B cell (primary cell): ENCODE measurements around the gene PATZ1. TPM values are rescaled to one million over a fixed set of nuclear protein-coding genes. Genes with fewer than 3 reads are reported as not detected.

Experiments
- ATAC-seq: fragments of 200-7000 bp; cut with Tn5 transposase; one replicate; pipeline ENCODE4 v1.10.0; 2021; ENCODE audit warnings: low read depth, mild to moderate bottlenecking, moderate number of reproducible peaks, moderate library complexity
- CTCF ChIA-PET: fragments of 350-600 bp; sonication (Branson Sonifier 250); formaldehyde crosslinking; loops from one replicate; lab custom pipeline; 2021; ENCODE audit warnings: antibody characterized with exemption, inconsistent platforms; lab: Charles Lee
- POLR2A ChIA-PET: fragments of 350-600 bp; sonication (Branson Sonifier 250); formaldehyde crosslinking; loops from one replicate; lab custom pipeline; 2021; ENCODE audit warnings: antibody characterized with exemption; lab: Charles Lee
- DNase-seq: peaks from one replicate; pipeline ENCODE4 v3.0.0; 2013
- H2AFZ ChIP-seq: 2 replicates; pipeline ENCODE4 v1.6.1; 2012; ENCODE audit warnings: mild to moderate bottlenecking, low read depth, low read length; ENCODE audit not compliant: insufficient read depth, poor library complexity, severe bottlenecking
- H3K27ac ChIP-seq, 2 donors: 1 replicate in 1 of 2; 2 replicates in 1 of 2; pipeline ENCODE4 v1.5.1; 2012 to 2013; ENCODE audit warnings: low read length in 2 of 2, mild to moderate bottlenecking in 2 of 2, moderate library complexity in 1 of 2
- H3K27me3 ChIP-seq, 4 experiments: fragments of 200-600 bp in 1 of 4; sonication (generic) in 1 of 4; replicated peaks in 1 of 4; 1 replicate in 2 of 4; 2 replicates in 2 of 4; pipeline versions ENCODE4 v1.6.1 to v1.7.0; 2013 to 2016; ENCODE audit warnings: low read length in 3 of 4, mild to moderate bottlenecking in 2 of 4, mixed read lengths in 1 of 4, moderate library complexity in 1 of 4; ENCODE audit not compliant: insufficient read depth in 4 of 4, control insufficient read depth in 3 of 4; ENCODE audit errors: control extremely low read depth in 1 of 4
- H3K36me3 ChIP-seq, 2 experiments: replicated peaks in 1 of 2; 1 replicate in 1 of 2; 2 replicates in 1 of 2; pipeline versions ENCODE4 v1.6.1 to v1.7.1; 2013; ENCODE audit warnings: low read length in 1 of 2; ENCODE audit not compliant: insufficient read depth in 2 of 2, control insufficient read depth in 1 of 2; ENCODE audit errors: control extremely low read depth in 1 of 2, extremely low read depth in 1 of 2
- H3K4me1 ChIP-seq, 2 donors: fragments of 200-600 bp in 1 of 2; sonication (generic) in 1 of 2; 1 replicate in 1 of 2; 2 replicates in 1 of 2; pipeline versions ENCODE4 v1.5.1 to v1.6.1; 2013 to 2017; ENCODE audit warnings: low read length in 2 of 2; ENCODE audit not compliant: control insufficient read depth in 2 of 2, insufficient read depth in 2 of 2
- H3K4me2 ChIP-seq: replicated peaks from 2 replicates; pipeline ENCODE3; 2012; ENCODE audit warnings: mild to moderate bottlenecking, low read depth, low read length; ENCODE audit not compliant: poor library complexity, severe bottlenecking
- H3K4me3 ChIP-seq, 5 experiments: fragments of 200-600 bp in 1 of 5; sonication (generic) in 1 of 5; 1 replicate in 3 of 5; 2 replicates in 2 of 5; pipeline versions ENCODE4 v1.5.1 to v1.7.0; 2011 to 2016; ENCODE audit warnings: low read length in 4 of 5, mild to moderate bottlenecking in 4 of 5, low read depth in 2 of 5, control low read depth in 1 of 5, moderate library complexity in 1 of 5; ENCODE audit not compliant: insufficient read depth in 1 of 5; ENCODE audit errors: control extremely low read depth in 1 of 5, extremely low read depth in 1 of 5
- H3K79me2 ChIP-seq: fragments of 200-600 bp; sonication (generic); one replicate; pipeline ENCODE4 v1.6.0; 2016; ENCODE audit warnings: low read length; ENCODE audit not compliant: control insufficient read depth, insufficient read depth
- H3K9ac ChIP-seq: fragments of 200-600 bp; sonication (generic); 2 replicates; pipeline ENCODE4 v1.6.1; 2017; ENCODE audit warnings: mild to moderate bottlenecking, low read length, moderate library complexity
- H3K9me3 ChIP-seq, 3 donors: one replicate each; pipeline versions ENCODE4 v1.6.1 to v1.7.1; 2013; ENCODE audit warnings: low read length in 2 of 3; ENCODE audit not compliant: control insufficient read depth in 2 of 3, insufficient read depth in 1 of 3; ENCODE audit errors: control extremely low read depth in 1 of 3
- H4K20me1 ChIP-seq: 2 replicates; pipeline ENCODE4 v1.6.0; 2012; ENCODE audit warnings: mild to moderate bottlenecking, low read length; ENCODE audit not compliant: insufficient read depth, control insufficient read depth, poor library complexity, severe bottlenecking
- H3K27ac Mint-ChIP-seq: one replicate; pipeline ENCODE4 v1.8.0; 2021; ENCODE audit warnings: mixed read lengths
- H3K27me3 Mint-ChIP-seq: one replicate; pipeline ENCODE4 v1.8.0; 2021; ENCODE audit warnings: mixed read lengths
- H3K4me1 Mint-ChIP-seq: one replicate; pipeline ENCODE4 v1.8.0; 2021; ENCODE audit warnings: mixed read lengths
- H3K4me3 Mint-ChIP-seq: one replicate; pipeline ENCODE4 v1.8.0; 2021; ENCODE audit warnings: mixed read lengths
- H3K9me3 Mint-ChIP-seq: one replicate; pipeline ENCODE4 v1.8.0; 2022; ENCODE audit warnings: mixed read lengths; ENCODE audit not compliant: insufficient read depth
- EZH2 ChIP-seq: IDR thresholded peaks from 2 replicates; pipeline ENCODE4 v1.6.1; 2012; ENCODE audit warnings: borderline replicate concordance, low read depth, mild to moderate bottlenecking, moderate library complexity, low read length; ENCODE audit not compliant: insufficient read depth, poor library complexity, severe bottlenecking
- WGBS: methylation state at CpG from one replicate; pipeline ENCODE4 v1.1.5; 2013; ENCODE audit warnings: missing lambda C conversion rate; ENCODE audit not compliant: insufficient coverage; 5-methylcytosine and 5-hydroxymethylcytosine counted together
- intact Hi-C: fragments of 100-400 bp; cut with micrococcal nuclease; formaldehyde crosslinking; loops from one replicate; pipeline ENCODE4 v1.10.0; 2022
- polyA plus RNA-seq: library from polyadenylated mRNA; depleted of rRNA; stranded (reverse); fragments of >200 nt; gene quantifications from 2 replicates; pipeline ENCODE4 v1.2.3, GENCODE V29; 2012
- total RNA-seq, 2 donors: library from RNA; stranded (reverse); fragments of 120-200 nt in 1 of 2; gene quantifications; 1 replicate in 1 of 2; 2 replicates in 1 of 2; pipeline versions ENCODE4 v1.2.3 to v1.2.4, GENCODE V29; 2013 to 2022
- TF ChIP-seq, protein P1 (sequence below): fragments of 200-600 bp; IDR thresholded peaks from one replicate; pipeline ENCODE4 v1.8.0; 2022; ENCODE audit warnings: antibody characterized with exemption, mild to moderate bottlenecking

Gene PATZ1
- total and polyA plus RNA-seq, 2 donors (not counting 1 experiment from before 2014, with no cell fraction given) = 35.1 to 47.4 TPM

DNA sequence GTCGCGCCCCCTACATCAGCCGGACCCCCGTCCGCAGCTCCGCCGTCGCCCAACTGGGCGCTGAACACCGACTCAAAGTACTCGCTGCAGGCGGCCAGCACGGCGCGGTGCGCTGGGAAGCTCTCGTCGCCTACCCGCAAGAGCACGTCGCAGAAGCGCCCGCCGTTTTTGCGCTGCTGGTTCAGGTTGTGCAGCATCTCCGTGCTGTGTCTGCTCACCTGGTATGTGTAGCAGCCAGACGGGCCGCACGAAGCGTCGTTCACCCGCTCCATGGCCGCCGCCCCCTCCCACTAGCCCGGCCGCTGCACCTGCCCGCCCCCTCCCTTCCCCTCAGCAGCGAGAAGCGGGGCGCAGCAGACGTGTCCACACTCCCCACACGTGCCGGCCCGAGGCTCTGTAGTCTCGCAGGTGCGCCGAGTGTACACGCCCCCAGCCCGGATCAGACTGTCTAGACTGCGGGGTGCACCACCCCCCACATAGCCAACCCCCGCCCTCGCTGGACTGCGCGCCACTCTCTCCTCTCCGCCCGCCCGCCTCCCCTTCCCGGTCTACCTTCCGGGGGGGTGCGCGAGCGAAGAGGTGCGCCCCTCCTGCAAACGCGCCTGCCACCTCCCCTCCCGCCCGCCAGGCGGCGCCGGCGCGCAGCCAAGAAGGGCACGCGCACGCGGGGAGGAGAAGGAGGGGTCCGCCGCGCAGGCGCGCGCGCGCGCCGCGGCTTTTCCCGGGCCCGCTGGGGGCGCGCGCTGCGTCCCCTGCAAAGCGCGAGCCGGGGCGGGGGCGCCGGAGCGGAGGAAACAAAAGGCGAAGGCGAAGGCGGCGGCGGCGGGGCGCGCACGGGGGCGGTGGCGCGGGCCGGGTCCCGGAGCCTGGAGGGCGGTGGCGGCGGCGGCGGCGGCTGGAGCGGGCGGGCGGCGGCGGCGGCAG lies 553 bp downstream of the PATZ1 start:
- peak overlapping the region; percentile 36 to 63 for H3K27ac ChIP-seq
- H3K79me2 ChIP-seq = peaks cover 50% of the 10 kb centered on the region
- CTCF ChIA-PET = interaction anchor here (0.8 to 2.8 kb wide), 8 partner anchors 15 to 292 kb away, joined by 3 to 13 read pairs (median 6); partner anchors contain the start of genes DRG1 and PIK3IP1
- TF ChIP-seq EZH2 = no peak
- TF ChIP-seq, protein P1, sequence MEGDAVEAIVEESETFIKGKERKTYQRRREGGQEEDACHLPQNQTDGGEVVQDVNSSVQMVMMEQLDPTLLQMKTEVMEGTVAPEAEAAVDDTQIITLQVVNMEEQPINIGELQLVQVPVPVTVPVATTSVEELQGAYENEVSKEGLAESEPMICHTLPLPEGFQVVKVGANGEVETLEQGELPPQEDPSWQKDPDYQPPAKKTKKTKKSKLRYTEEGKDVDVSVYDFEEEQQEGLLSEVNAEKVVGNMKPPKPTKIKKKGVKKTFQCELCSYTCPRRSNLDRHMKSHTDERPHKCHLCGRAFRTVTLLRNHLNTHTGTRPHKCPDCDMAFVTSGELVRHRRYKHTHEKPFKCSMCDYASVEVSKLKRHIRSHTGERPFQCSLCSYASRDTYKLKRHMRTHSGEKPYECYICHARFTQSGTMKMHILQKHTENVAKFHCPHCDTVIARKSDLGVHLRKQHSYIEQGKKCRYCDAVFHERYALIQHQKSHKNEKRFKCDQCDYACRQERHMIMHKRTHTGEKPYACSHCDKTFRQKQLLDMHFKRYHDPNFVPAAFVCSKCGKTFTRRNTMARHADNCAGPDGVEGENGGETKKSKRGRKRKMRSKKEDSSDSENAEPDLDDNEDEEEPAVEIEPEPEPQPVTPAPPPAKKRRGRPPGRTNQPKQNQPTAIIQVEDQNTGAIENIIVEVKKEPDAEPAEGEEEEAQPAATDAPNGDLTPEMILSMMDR = peak; percentile 79
- peaks cover 32 to 53% of the 10 kb centered on the region in 2 donors for H3K4me1 ChIP-seq
- peak overlapping the region; percentile 69 for H3K9ac ChIP-seq
- peak overlapping the region; percentile 54 for H2AFZ ChIP-seq
- no peaks in the 10 kb centered on the region for H3K9me3 ChIP-seq
- H3K4me2 ChIP-seq = peak overlapping the region; percentile 99
- H3K4me3 Mint-ChIP-seq = peak overlapping the region; percentile 81
- WGBS = 3% methylated on average over 119 of the region's 126 CpGs
- H3K4me3 ChIP-seq = peak overlapping the region in 4 of 5 experiments; percentile 62 to 74 (median 70)
- peak overlapping the region; percentile 86 for H3K27ac Mint-ChIP-seq
- DNase-seq = peak; percentile 94
- no peaks in the 10 kb centered on the region for H3K27me3 Mint-ChIP-seq
- ATAC-seq = peak; percentile 65
- H4K20me1 ChIP-seq = peaks cover 50% of the 10 kb centered on the region
- H3K36me3 ChIP-seq = peaks cover 0 to 35% of the 10 kb centered on the region in 2 experiments
- no peaks in the 10 kb centered on the region for H3K27me3 ChIP-seq
- peaks cover 51% of the 10 kb centered on the region for H3K4me1 Mint-ChIP-seq
- intact Hi-C loops = loop anchor here (1.0 to 10.0 kb wide), 6 partner anchors 55 to 681 kb away; partner anchors contain the start of genes DUSP18, SFI1 and YWHAH
- POLR2A ChIA-PET = interaction anchor here (0.6 to 2.2 kb wide), 9 partner anchors 53 to 1462 kb away, joined by 3 to 19 read pairs (median 7); partner anchors contain the start of genes DRG1, FBXO7, MORC2 and PIK3IP1
- H3K9me3 Mint-ChIP-seq = no peaks in the 10 kb centered on the region
